Ovary (tissue), 10 donors: ENCODE measurements around the gene OR8B3. TPM values are rescaled to one million over a fixed set of nuclear protein-coding genes. Genes with fewer than 3 reads are reported as not detected.

Experiments used
- DNase-seq, 5 donors: peaks; one replicate each; pipeline ENCODE4 v3.0.0-alpha.2; 2019 to 2020
- H3K27ac ChIP-seq, 2 donors: fragments of 200-600 bp; one replicate each; pipeline versions ENCODE4 v1.5.1 to v1.8.0; 2019 to 2022
- H3K27me3 ChIP-seq: fragments of 200-600 bp; one replicate; pipeline ENCODE4 v1.8.0; 2022
- H3K36me3 ChIP-seq: fragments of 200-600 bp; sonication (generic); one replicate; pipeline ENCODE4 v1.5.1; 2019
- H3K4me1 ChIP-seq: one replicate; pipeline ENCODE4 v1.8.1; 2013; ENCODE audit warnings: mild to moderate bottlenecking, moderate library complexity; ENCODE audit not compliant: insufficient read depth
- H3K4me3 ChIP-seq: fragments of 200-600 bp; sonication (generic); one replicate; pipeline ENCODE4 v1.5.1; 2017
- H3K9me3 ChIP-seq, 2 donors: fragments of 200-600 bp in 1 of 2; sonication (generic) in 1 of 2; one replicate each; pipeline versions ENCODE4 v1.5.1 to v1.8.1; 2013 to 2019; ENCODE audit warnings: mild to moderate bottlenecking in 1 of 2, moderate library complexity in 1 of 2
- EP300 ChIP-seq: sonication (generic); formaldehyde crosslinking; IDR thresholded peaks from one replicate; pipeline ENCODE4 v1.6.1; 2017; ENCODE audit warnings: antibody characterized with exemption
- POLR2A ChIP-seq: fragments of 450-650 bp; IDR thresholded peaks from one replicate; pipeline ENCODE4 v1.6.1; 2017; ENCODE audit warnings: antibody characterized with exemption, mild to moderate bottlenecking, moderate library complexity
- WGBS, 3 donors: extraction: QIAGEN DNeasy Blood & Tissue Kit in 1 of 3; methylation state at CpG; one replicate each; pipeline versions ENCODE4 v1.1.5 to v1.1.7; 2013 to 2017; 5-methylcytosine and 5-hydroxymethylcytosine counted together
- intact Hi-C, 4 donors: fragments of 100-400 bp; cut with DNase I; formaldehyde crosslinking; loops; one replicate each; pipeline versions ENCODE4 v1.11.0 to v1.15.1; 2022 to 2023
- long read RNA-seq, 3 donors: library from polyadenylated mRNA in 2 of 3; unstranded in 2 of 3; transcript quantifications; one replicate each; pipeline ENCODE4 v2.0.0 and lab custom pipeline, GENCODE V29; 2021 to 2026
- polyA plus RNA-seq, 2 donors: library from polyadenylated mRNA; stranded (reverse); fragments of 200-250 nt in 1 of 2; fragments of 350-450 nt in 1 of 2; fragmentation: Illumina TruSeq in 1 of 2; extraction: RNeasy Lipid Tissue Mini Kit (QIAGEN cat#74804) in 1 of 2; gene quantifications; one replicate each; pipeline ENCODE4 v1.2.3, GENCODE V29; 2013 to 2014
- total RNA-seq, 7 donors: library from RNA; depleted of rRNA in 2 of 7; stranded (reverse); fragments of >200 nt in 2 of 7; fragmentation: NEBNext Ultra II Directional in 3 of 7; extraction: Animal tissue kit (Norgen Biotek cat#: 25700) in 3 of 7; gene quantifications; one replicate each; pipeline versions ENCODE4 v1.1.0 to v1.2.4, GENCODE V29; 2016 to 2023
- TF ChIP-seq, protein P1 (sequence below), 3 donors: fragments of 450-650 bp in 2 of 3; fragments of 200-600 bp in 1 of 3; IDR thresholded peaks; one replicate each; pipeline versions ENCODE4 v1.5.1 to v1.8.0; 2016 to 2022; ENCODE audit warnings: antibody characterized with exemption in 3 of 3, mild to moderate bottlenecking in 1 of 3
- donor health status: DM: no; HTN: no; CAD: no; lungs with moderate emphysema.
- donor health status: DM: no; HTN: no; CAD: no.
- donor health status: Bipolar disorder and iron deficiency.
- donor health status: DM: yes; HTN: yes; CAD: no.
- donor health status: DM: no; HTN: no; CAD: no.
- donor health status: DM: yes; HTN: yes; CAD: no.

Gene OR8B3, protein sequence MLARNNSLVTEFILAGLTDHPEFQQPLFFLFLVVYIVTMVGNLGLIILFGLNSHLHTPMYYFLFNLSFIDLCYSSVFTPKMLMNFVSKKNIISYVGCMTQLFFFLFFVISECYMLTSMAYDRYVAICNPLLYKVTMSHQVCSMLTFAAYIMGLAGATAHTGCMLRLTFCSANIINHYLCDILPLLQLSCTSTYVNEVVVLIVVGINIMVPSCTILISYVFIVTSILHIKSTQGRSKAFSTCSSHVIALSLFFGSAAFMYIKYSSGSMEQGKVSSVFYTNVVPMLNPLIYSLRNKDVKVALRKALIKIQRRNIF
- total RNA-seq (not detected), polyA plus RNA-seq (not detected)
- long read RNA-seq, donor 1: 0 reads
- long read RNA-seq, donor 2: 0 reads
- long read RNA-seq, donor 3: 0 reads

DNA sequence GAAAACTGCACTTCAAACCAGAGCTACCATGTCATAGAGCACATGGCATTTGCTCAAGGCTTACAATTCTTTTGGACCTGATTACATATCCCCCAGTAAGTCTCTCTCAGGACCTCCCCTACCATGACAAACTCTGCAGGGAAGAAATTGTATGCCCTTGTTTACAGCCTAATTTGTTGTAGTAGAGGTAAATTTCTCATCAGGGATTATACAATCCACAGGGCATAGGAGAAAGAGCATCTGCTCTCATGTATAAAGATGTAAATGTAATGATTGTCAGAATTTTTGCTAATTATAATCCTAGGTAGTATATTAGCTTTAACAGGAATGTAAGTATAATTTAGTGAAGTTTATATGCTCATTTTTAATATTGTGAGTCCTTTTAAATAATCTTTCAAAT, at the start of gene OR8B3:
OR8B3 (minus strand) TSS at position 101 of the 400 bp plus-strand sequence. CDS start 1,673 bp downstream, outside the sequence.
- no peak within 1 kb of the TSS for H3K4me3 ChIP-seq
- H3K27ac ChIP-seq: no peak within 1 kb of the TSS
- no peak for DNase-seq
- no peaks in the 10 kb centered on the region for H3K27me3 ChIP-seq
- no peaks in the 10 kb centered on the region for H3K36me3 ChIP-seq
- TF ChIP-seq EP300: no peak
- TF ChIP-seq, protein P1, sequence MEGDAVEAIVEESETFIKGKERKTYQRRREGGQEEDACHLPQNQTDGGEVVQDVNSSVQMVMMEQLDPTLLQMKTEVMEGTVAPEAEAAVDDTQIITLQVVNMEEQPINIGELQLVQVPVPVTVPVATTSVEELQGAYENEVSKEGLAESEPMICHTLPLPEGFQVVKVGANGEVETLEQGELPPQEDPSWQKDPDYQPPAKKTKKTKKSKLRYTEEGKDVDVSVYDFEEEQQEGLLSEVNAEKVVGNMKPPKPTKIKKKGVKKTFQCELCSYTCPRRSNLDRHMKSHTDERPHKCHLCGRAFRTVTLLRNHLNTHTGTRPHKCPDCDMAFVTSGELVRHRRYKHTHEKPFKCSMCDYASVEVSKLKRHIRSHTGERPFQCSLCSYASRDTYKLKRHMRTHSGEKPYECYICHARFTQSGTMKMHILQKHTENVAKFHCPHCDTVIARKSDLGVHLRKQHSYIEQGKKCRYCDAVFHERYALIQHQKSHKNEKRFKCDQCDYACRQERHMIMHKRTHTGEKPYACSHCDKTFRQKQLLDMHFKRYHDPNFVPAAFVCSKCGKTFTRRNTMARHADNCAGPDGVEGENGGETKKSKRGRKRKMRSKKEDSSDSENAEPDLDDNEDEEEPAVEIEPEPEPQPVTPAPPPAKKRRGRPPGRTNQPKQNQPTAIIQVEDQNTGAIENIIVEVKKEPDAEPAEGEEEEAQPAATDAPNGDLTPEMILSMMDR (IDR thresholded peaks at IDR 0.05): no peak
- intact Hi-C loops: no loop called here
- no peaks in the 10 kb centered on the region for H3K4me1 ChIP-seq
- H3K9me3 ChIP-seq: no peaks in the 10 kb centered on the region

- Histone ChIP-seq H3K27me3 (no peaks in the 10 kb centered on the region), H3K27ac (no peak overlapping the region), H3K4me1 (no peaks in the 10 kb centered on the region), H3K36me3 (no peaks in the 10 kb centered on the region), H3K4me3 (no peak overlapping the region), H3K9me3 (no peaks in the 10 kb centered on the region)
- DNase-seq: no peak
- TF ChIP-seq POLR2A (no peak), EP300 (no peak)
- TF ChIP-seq, protein P1 (IDR thresholded peaks at IDR 0.05): no peak
- intact Hi-C loops: no loop called here
- 52 to 67% (median 57%) methylated on average over 1 of the region's 1 CpG for WGBS, 3 donors
These were observed 48.1 kb upstream of the OR8B3 start for GRCh38 chr11:124446916-124447315.

GRCh38 chr11:124445646-124446150, 46.9 kb upstream of the OR8B3 start, which contains the start of gene OR8B8:
Gene OR8B8 (minus strand): TSS chr11:124445696. CDS start chr11:124441085, 4,611 bp downstream.
- 93 to 96% (median 93%) methylated on average over 1 of the region's 1 CpG for WGBS, 3 donors

GRCh38 chr11:124442847-124443246, 44.0 kb upstream of the OR8B3 start:
- Histone ChIP-seq H3K27ac (no peak overlapping the region), H3K9me3 (no peaks in the 10 kb centered on the region), H3K4me1 (no peaks in the 10 kb centered on the region), H3K27me3 (no peaks in the 10 kb centered on the region), H3K36me3 (no peaks in the 10 kb centered on the region), H3K4me3 (no peak overlapping the region)
- WGBS, 3 donors: 48 to 66% (median 49%) methylated on average over 2 of the region's 2 CpGs
- DNase-seq: no peak
- intact Hi-C loops: no loop called here
- TF ChIP-seq, protein P1 (IDR thresholded peaks at IDR 0.05): no peak
- TF ChIP-seq EP300: no peak
- TF ChIP-seq POLR2A: no peak

More at GRCh38 chr11:124445646-124446150, 46.9 kb upstream of the OR8B3 start, which contains the start of gene OR8B8:
- Histone ChIP-seq H3K27me3 (no peaks in the 10 kb centered on the region), H3K36me3 (no peaks in the 10 kb centered on the region), H3K9me3 (no peaks in the 10 kb centered on the region), H3K4me1 (no peaks in the 10 kb centered on the region), H3K27ac (no peak within 1 kb of the TSS), H3K4me3 (no peak within 1 kb of the TSS)
- TF ChIP-seq, protein P1 (IDR thresholded peaks at IDR 0.05): no peak
- no peak for TF ChIP-seq POLR2A
- TF ChIP-seq EP300: no peak
- intact Hi-C loops: no loop called here
- no peak for DNase-seq
